NCI-H2196 treated with DMSO at 0.1 percent for 48 hours (cell line): ENCODE results near the gene CACNG7.
"Not testable (repeated sequence)": the region's sequence is repeated elsewhere in the genome, so short reads cannot be mapped to it uniquely, and the experiment has no call there.

Experiments used
- DNase-seq: peaks from one replicate; lab custom pipeline; 2025; ENCODE audit not compliant: unreplicated experiment; lab: John Stamatoyannopoulos, UW

CACNG7 gene

DNA sequence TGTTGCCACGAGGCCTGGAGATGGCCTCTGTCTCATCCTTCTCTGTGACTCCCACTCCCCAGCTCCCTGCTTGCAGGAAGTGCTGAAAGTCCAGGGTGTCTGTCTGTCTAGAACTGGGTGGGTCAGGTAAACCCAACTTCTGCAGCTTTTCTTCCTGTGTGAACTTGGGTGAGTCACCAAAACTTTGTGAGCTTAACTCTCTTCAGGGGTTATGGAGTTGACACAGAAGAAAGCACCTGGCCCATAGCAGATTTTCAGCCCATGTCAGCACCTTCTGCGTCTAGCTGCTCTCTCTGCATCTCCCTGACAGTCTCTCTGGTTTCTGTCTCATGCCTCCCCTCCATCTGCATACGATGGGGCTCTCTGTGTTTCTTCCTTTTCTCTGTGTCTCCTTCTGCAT, 4.2 kb upstream of the CACNG7 start:
- DNase-seq = no peak

DNA sequence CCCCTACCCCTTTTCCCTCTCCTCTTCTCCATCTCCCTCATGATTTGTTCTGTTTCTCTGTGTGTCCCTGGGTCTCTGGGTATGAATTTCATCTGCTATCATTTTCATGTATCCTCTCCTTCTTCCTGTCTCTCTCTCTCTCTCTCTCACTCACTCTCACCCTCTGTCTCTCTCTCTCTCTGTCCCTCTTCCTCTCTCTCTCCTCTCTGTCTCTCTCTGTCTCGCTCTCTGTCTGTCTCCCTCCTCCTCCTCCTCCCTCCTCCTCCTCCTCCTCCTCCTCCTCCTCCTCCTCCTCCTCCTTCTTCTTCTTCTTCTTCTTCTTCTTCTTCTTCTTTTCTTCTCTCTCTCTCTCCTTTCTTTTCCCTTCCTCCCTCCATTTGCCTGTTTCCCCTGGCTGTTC, 3.3 kb upstream of the CACNG7 start:
- no peak for DNase-seq

DNA sequence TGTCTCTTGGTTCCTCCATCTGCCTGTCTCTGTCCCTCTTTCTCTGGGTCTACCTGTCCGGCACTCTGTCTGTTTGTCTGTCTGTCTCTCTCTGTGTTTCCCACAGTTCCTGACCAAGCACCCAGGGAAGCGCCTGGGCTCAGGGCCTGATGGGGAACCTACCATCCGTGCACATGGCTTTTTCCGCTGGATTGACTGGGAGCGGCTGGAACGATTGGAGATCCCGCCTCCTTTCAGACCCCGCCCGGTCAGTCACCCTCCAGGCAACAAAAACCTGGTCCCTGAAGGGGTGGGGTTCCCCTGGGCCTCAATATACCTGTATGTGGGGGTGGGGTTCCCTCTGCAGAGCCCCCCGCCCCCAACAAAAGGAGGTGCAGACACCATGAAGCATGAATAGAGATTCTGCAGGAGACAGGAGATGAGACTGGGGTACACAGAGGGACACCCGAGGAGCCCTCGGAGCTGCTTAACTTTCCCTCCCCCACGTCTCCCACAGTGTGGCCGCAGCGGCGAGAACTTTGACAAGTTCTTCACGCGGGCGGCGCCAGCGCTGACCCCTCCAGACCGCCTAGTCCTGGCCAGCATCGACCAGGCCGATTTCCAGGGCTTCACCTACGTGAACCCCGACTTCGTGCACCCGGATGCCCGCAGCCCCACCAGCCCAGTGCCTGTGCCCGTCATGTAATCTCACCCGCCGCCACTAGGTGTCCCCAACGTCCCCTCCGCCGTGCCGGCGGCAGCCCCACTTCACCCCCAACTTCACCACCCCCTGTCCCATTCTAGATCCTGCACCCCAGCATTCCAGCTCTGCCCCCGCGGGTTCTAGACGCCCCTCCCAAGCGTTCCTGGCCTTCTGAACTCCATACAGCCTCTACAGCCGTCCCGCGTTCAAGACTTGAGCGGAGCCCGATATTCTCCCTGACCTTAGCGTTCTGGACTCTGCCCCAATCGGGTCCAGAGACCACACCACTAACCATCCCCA, 2.6 kb upstream of the CACNG7 start:
- DNase-seq = no peak

DNA sequence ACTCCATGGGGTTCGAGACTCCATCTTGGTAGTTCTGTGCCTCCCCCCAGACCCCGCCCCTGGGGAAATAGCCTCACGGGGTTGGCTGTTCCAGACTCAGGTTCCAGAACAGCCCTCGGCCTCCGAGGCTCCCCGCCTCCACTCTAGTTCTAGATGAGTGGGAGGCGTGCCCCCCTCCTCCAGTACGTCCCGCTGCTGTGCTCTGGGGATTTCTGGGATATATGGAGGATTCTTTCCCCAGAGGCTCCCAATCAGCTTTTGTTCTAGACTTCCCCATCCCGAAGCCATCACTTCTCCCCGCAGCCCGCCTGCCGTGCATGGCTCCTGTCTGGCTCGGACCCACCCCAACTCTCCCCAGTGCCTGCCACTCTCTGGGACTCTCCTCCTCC, 1.9 kb upstream of the CACNG7 start:
- DNase-seq = no peak

DNA sequence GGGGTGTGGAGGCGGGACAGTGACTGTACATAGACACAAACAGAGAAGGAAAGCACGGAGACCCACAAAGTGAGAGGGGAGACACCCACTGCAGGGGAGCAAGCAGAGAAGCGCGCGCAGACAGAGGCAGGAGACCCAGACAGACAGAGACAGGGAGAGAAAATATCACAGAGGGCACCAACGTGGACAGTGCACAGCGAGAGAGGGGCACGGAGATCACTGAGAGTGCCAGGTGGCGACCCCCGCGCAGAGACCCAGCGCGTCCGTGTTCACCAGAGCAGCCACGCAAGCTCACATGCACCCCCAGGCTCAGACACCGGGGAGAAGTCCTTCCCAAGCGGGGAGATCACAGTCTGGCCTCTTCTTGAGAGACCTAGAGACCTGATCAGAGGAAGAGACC, 1.4 kb upstream of the CACNG7 start:
- DNase-seq = no peak

DNA sequence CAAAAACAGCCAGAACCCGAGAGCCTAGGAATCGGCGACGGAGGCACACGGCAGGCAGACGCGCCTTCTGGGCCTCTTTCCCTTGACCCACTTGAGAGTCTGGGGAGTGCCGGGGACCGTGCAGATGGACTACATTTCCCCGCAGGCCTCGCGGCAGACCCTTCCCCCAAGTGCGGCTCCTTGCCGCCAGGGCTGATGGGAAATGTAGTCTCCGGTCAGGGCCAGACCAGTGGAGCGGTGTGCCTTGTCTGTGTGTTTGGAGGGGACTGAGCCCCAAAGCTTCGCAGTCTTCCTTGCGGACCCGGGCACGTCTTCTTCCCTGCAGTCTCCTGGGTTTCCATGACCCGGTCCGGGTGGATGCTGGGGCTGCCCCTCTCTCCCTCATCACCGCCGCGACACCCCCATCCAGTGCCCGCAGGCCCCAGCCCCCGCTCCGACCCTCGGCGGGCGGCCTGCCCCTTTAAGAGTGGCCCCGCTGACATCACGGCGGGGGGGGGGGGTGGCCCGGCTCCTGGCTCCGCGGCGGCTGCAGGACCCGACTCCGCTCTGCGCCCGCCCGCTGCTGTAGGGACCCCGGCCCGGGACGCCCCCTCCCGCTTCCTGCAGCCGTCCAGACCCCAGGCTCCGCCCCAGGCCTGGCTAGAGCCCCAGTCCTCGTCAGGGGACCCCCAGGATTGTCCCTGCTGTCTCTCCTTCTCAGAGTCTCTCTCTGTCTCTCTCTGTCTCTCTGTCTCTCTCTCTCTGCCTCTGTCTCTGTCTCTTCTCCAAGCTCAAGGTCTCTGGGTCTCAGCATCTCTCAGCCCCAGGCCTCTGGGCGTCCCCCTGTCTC, 758 bp upstream of the CACNG7 start:
- no peak for DNase-seq

DNA sequence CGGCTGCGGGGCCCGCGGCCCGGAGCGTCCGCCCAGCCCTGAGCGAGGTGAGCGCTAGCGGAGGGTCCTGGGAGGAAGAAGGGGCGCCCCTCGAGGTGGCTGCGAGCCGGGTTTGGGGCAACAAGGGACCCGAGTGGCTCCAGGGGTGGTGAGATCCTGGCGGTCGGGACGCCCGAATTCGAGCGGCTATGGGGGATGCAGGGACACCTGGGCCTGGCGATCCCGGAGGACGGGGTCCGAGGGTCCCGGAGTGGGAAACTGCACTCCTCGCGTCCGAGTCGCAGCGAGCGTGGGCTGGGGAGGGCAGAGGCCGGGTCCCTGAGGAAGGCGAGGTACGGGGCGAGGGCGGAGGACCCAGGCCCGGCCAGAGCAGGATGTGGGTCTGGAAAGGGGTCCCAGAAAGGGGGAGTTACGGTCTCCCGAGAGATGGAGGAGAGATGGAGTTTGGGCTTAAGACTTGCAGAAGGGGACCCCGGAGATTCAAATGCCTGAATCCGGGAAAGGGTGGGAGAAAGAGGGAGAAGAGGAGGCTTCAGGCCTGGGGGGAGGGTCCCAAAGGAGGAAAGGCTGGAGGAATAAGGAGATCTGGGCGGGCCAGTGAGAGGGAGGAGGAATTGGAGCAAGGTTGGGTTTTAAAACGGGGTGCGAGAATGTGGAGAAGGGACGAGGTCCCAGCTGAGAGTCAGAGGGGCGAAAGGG, 542 bp downstream of the CACNG7 start:
- DNase-seq = no peak

DNA sequence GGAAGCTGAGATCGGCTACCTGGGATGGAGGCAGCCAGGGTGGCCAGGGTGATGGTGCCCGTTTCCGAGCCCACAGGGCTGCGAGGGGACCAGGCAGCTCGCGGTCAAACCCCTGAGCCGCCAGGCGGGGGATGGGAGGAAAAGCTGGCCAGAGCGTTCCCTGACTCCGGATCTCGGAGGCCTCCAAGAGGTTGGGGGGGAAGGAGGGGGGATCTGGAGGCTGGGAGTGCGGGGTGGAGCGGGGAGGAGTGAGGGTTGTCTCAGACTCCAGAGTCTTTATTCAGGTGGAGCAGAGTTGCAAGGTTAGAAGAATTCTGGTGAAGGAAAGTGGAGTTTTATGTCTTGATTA, 1.1 kb downstream of the CACNG7 start:
- no peak for DNase-seq

DNA sequence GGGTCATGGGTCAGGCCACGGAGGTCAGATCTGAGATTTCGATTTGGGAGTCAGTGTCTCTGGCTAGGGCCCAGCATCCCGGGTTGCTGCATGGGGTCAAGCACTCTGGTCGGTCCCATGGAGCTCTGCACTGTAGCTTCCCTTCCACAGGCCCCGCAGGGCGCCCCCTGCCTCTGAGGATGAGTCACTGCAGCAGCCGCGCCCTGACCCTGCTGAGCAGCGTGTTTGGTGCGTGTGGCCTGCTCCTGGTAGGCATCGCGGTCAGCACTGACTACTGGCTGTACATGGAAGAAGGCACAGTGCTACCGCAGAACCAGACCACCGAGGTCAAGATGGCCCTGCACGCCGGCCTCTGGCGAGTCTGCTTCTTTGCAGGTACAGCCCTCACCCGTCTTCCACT, 3.6 kb downstream of the CACNG7 start:
- no peak for DNase-seq

DNA sequence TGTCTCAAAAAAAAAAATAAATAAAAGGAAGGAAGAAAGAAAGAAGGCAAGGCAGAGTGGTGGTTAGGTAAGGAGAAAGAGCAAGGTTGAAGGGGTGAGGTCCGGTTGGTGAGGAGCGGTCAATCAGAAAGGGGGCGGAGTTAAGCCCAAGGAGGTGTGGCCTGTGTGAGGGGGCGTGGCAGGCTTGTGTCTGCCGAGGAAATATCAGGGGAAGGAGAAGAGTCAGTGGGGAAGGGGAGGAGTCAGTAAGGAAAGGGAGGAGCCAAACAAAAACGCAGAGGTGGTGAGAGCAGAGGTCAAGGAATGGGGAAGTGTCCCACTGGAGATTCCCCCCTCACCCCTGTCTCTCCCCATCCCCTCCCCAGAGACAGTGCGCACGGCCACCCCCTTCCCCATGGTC, 5.9 kb downstream of the CACNG7 start:
- DNase-seq = no peak

DNA sequence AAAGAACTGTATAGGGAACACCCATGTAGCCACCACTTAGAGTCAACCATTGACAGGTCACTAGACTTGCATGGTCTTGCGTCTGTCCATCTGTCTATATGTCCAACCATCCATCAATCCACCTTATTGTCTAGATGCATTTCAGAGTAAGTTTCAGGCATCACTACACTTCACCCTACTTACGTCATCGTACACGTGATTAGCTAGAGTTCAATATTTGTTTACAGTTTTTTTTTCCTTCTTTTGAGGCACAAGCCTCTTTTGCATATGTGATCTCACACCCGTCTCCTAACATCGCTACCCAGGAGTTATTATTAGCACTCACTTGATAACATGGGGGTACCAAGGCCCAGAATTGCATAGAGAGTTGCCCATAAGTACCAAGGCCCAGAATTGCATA, 6.9 kb downstream of the CACNG7 start:
- DNase-seq = no peak

DNA sequence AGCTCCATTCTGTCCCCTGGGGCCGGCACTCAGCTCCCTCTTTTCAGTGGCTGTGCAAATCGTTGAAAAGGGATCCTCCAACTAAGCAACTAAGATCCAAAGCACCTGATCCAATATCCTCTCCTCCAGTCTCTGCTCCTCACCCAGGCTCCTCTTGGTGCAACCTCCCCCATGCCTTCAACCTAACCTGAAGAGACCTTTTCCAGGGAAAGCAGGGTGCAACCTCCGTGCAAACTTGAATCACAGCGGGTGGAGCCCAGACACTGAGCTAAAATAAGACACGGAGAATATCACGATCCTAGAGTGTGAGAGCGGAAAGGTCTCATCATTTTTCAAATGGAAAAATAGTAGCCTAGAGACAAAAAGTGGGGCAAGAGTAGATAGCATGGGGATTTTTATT, 8.3 kb downstream of the CACNG7 start:
- DNase-seq = no peak

DNA sequence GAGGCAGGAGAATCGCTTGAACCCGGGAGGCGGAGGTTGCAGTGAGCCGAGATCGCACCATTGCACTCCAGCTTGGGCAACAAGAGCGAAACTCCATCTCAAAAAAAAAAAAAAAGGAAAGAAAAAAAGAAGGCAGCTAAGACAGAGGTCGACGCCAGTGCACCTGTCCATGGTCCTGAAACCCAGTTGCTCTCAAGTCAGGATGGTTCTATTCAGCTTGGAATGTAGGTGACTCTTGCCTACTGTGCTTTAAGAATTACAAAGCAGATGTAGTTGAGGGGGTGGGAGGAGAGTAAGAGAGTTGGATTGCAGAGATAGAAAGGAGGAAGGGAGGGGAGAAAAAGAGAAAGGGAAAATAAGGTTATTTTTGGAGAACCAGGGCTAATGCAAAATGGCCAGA, 18.7 kb downstream of the CACNG7 start:
- no peak for DNase-seq

DNA sequence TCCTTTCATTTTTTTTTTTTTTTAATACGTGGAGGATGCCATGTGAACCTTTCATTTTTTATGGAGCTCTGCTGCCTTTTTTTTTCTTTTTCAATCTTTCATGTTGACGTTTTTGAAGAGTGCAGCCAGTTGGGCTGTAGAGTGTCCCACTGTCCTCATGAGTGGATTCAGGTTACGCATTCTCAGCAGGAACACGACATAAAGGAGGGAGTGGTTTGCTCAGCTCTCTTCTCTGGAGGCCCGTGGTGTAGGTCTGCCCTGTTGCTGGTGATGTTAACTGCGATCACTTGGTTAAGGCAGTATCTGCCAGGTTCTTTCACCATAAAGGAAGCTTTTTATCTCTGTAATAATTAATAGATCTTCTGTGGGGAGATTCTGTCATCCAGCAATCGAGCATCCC, 27.0 kb downstream of the CACNG7 start:
- DNase-seq = no peak

DNA sequence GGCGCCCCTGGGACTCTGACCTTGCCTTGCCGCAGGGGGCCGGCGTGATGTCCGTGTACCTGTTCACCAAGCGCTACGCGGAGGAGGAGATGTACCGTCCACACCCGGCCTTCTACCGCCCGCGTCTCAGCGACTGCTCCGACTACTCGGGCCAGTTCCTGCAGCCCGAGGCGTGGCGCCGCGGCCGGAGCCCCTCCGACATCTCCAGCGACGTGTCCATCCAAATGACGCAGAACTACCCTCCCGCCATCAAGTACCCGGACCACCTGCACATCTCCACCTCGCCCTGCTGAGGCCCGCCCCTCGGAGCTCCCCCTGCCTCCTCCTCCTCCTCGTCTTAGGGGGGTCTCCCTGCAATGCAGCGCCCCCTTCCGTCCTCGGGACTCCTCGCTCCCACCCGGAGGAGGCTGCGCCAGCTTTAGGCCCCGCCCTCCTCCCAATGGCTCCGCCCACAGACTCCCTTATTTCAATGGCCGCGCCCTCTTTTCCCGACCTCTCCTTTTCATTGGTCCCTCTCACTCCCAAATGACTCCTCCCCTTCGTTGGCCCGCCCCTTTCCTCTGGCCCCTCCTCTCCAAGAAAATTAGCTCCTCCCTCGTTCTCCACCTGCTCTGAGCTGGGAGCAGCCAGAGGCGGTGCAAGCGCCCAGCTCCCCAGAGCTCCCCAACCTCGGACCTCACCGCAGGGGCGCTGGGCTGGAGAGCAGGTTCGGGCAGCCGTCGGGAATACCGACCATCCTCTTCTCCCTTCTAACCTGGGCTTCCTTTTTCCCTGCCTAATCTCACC, 33.1 kb downstream of the CACNG7 start:
- no peak for DNase-seq

DNA sequence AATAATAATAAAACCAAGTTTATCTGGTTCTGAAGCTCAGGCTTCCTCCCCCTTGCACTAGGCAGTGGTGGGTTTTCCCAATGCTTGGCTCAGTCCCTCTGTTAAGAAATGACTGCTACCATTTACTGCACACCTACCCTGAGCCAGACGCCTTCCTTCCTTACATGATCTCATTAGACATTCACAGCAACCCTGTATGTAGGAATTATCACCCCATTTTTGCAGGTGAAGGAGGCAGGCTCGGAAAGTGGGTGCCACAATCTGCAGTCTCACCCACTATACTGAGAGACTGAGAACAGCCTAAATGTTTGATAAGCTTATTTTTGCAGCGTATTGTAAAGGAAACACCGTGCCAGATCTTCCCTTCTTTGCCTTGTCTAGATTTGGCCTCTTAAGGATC, 35.3 kb downstream of the CACNG7 start:
- DNase-seq = no peak

DNA sequence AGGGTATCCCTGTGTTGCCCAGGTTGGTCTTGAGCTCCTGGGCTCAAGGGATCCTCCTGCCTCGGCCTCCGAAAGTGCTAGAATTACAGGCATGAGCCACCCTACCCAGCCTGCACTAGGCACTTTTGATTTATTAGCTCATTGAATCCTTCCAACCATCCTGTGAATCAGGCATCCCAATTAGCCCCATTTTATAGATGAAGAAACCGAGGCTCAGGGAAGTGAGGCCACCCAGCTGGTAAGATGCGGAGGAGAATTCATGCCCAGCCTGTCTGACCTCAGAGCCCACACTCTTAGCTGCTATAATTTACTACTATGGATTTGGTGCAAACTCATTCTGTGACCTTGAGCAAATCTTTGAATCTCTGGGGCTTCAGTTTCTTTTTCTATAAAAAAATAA, 35.9 kb downstream of the CACNG7 start:
- no peak for DNase-seq

DNA sequence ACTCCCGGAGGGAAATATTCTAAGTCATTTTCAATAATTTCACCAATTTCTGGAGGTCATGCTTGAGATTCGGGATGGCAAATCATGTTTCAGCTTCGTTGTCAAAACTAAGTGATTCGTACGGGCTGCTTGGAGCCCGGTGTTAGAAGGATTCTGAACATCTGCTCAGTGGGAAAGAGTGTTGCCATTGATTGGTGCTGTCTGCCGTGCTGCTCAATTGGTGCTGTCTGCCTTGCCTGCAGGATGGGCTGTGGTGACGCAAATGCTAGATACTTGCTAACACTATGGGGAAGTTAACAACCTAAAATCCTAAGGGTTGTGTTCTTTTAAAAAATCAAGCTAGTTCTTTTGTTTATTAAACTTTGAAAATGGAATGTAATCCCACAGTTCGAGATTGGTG, 36.4 kb downstream of the CACNG7 start:
- DNase-seq = no peak

DNA sequence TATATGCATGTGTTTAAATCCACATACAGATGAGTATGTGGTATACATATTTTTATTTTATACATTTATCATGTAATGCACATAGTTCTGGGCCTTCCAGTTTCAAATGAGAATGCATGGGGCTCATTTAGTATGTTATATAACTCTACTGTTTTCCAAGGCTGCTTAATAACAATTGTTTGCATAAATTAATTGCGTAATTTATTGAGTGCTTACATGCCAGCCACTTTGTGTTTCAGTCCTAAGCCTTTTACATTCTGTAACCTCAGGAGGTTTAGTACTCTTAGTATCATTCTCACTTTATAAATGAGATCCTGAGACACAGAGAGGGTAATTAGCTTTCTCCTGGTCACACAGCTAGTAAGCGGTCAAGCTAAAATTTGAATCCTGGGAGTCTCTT, 36.9 kb downstream of the CACNG7 start:
- no peak for DNase-seq

DNA sequence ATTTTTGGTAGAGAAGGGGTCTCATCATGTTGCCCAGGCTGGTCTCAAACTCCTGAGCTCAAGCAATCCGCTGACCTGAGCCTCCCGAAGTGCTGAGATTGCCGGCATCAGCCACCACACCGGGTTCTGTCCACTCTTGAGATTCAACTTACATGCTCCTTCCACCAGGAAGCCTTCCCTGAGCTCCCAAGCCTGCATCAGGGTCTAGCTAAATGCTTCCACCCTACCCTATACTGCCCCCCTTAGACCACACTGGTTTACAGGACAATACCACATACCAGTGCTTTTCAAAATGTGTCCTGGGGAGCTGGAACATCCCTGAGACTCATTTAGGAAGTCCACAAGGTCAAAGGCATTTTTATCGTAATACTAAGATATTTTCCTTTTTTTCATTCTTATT, 38.5 kb downstream of the CACNG7 start:
- DNase-seq = no peak

DNA sequence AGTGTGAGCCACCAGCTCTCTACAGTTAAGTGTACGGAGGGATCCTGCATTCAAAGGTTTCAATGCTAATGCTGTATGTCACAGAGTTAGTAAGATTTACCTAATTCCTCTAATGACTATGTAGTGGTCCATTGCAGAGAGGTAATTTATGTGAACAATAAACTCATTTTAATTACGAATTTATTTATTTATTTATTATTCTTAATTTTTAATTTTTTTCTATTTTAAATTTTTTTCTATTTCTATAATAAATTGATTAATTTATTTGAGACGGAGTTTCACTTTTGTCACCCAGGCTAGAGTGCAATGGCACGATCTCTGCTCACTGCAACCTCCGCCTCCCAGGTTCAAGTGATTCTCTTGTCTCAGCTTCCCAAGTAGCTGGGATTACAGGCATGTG, 39.5 kb downstream of the CACNG7 start:
- not testable (repeated sequence) for DNase-seq
